EH (cell line): ENCODE measurements around the gene CSPG4.
"Not testable (repeated sequence)": the region's sequence is repeated elsewhere in the genome, so short reads cannot be mapped to it uniquely, and the experiment has no call there.

Experiments
- DNase-seq: peaks from one replicate; pipeline ENCODE4 v3.0.0-alpha.2; 2015; ENCODE audit warnings: low read depth

CSPG4 gene

DNA sequence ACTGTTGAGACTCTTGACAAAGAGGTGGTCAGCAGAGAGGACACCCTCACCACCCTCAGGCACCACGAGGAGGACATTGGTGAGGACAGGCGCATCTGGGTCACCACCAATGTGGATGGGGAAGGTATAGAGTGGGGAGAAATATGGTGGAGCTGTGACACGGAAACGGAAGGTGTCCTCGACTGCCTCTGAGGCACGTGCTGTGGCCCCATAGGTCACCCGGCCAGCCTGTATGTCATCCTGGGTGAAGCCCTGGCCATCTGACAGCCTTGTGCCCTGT lies 24.4 kb downstream of the CSPG4 start:
- no peak for DNase-seq

DNA sequence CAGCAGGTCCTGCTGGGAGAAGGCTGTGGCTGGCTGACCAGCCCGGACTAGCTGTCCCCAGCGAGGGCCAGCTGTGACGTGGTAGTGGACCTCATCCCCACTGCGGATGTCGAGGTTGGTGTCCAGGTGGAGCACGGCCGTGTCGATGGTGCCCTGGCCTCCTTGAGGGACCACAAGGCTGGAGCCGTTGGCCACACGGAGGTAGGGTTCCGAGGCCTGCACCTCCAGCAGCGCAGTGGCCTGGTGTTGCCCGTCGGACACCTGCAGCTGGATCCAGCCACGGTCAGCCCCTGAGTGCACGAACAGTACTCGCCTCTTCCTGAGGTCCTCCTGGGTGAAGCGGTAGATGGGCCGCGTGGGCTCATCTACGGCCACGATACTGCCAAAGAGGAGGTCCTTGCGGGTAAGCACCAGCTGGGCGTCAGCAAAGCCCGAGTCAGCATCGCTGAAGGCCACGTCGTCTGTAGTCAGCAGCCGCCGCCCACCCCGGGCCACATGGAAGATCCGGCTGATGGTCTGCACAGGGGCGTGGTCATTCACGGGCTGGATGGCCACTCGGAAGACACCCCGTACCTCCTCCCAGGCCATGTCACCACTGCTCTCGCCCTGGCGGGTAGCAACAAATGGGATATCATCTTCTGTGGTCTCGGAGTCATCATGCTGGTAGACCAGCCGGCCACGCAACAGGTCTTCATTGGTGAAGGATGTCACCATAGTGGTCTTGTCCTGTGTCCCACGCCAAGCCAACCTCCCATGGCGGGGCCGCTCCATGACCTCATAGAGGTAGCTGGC lies 25.0 kb downstream of the CSPG4 start:
- DNase-seq: no peak

DNA sequence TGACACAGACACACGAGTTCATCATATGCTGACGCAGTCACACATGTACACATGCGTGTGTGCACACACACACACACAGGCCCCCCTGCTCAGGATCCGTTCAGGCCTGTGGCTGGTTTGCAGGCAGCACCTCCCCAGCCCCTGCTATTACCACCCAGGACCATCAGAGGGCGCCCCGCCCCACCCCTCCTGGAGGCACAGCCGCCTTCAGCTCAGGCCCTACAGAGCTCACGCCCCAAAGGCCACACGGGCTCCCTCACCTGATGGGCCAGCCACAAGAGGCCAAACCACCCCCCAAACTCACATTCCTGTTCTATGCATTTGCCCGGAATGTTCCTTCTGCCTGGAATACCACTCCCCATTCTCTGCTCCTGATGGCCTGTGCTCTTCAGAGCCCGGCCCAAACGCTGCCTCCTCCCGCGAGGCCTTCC lies 26.4 kb downstream of the CSPG4 start:
- DNase-seq: peak; percentile 64

DNA sequence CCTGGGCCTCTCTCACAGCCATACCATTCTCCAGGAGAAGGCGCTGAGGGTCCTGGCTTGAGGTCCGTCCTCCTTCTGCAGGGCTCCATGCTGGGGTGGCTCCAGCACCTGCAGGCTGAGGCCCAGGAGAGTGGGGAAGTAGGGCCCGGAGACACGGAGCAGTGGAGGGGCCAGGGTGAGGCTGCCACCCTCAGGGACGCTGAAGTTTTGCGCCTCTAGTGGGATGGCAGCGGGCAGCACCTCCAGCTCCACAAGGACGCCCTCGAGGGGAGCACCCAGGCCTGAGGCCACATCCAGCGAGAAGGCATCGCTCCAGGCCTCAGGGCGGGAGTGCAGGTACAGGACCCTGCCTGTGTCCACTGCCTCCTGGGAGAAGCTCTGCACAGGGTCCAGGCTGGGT lies 27.5 kb downstream of the CSPG4 start:
- no peak for DNase-seq

DNA sequence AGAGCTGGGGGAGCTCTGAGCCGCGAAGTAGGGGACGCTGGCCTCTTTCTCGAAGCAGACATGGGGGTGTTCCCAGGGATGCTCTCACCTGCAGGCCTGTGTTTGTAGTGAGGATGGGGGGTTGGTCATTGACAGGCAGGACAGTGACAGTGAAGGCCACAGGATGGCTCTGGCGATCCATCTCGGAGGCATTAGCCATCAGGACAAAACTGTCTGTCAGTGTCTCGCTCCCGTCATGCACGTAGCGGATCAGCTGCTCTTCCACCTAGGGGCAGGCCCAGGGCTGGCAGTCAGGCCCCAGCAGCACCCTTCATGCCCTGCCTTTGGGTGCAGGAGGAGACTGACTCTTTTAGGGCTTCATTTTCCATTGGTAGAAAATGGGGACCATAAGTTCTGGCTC lies 28.0 kb downstream of the CSPG4 start:
- DNase-seq: no peak

DNA sequence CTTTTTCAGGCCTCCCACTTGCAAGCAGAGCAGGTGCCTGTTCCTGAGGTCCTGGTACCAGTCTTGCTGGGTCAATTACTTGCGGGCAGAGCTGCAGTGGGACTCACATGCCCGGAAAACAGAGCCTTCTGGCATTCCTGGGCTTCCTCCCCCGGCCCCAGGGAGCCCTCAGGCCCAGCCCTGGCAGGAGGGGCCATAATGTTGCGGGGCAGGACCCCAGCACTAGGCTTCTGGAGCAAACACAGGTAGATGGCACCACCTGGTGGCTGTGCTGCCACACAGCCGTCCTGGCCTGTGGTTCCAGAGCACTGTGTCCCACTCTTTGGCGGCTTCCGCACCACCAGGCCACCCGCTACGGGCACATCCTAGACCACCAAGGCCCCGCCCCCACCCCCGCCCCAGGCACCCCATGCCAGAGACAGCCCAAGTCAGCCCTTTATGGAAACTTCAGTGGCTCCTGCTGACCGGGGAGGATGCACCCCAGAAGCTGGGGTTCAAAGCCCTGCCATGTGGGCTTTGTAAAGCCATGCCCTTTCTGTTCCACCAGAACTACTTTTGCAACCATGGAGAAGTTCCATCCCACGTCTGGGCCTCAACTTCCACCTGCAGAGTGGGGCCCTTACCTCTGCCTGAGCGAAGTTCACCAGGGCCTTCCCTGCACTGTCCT lies 28.9 kb downstream of the CSPG4 start:
- DNase-seq: peak; percentile 58

DNA sequence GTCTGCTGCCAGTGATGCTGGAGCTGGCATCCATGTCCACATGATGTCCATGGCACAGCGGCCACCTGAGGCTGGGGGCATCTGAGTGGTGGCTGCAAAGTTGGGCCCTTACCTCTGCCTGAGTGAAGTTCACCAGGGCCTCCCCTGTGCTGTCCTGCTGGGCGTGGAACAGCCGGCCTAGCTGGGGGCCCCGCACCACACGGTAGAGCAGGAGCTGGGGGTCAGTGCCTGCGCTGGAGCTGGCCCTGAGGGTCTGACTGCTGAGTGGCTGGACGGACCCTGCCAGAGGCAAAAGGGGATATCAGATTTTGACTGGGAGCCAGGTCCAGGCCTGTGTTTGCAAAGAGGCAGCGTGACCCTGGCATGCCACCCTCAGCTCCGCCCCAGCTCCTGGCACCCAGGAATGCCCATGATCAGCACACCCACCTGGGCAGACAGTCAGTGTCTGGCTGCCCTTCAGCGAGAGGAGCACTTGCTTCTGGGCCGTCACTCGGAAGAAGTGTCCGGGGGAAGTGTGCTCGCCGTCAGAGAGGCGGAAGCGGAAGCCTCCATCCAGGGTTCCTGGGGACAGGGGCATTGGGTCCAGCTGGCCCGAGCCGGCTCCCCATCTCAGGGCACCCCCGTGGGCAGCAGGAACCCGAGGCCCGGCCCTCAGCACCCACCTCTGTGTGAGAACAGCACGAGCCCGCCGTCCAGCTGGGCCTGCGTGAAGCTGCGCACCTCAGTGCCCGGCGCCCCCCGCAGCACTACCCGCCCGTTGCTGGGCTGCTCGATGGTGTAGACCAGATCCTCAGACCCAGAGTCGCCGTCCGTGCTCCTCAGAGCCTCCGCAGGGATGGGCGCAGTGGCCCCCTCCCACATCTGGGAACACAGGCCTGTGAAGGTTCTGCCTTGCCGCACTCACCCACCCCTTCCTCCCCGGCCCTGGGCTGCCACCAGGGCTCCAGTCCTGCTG lies 30.2 kb downstream of the CSPG4 start:
- DNase-seq: no peak

DNA sequence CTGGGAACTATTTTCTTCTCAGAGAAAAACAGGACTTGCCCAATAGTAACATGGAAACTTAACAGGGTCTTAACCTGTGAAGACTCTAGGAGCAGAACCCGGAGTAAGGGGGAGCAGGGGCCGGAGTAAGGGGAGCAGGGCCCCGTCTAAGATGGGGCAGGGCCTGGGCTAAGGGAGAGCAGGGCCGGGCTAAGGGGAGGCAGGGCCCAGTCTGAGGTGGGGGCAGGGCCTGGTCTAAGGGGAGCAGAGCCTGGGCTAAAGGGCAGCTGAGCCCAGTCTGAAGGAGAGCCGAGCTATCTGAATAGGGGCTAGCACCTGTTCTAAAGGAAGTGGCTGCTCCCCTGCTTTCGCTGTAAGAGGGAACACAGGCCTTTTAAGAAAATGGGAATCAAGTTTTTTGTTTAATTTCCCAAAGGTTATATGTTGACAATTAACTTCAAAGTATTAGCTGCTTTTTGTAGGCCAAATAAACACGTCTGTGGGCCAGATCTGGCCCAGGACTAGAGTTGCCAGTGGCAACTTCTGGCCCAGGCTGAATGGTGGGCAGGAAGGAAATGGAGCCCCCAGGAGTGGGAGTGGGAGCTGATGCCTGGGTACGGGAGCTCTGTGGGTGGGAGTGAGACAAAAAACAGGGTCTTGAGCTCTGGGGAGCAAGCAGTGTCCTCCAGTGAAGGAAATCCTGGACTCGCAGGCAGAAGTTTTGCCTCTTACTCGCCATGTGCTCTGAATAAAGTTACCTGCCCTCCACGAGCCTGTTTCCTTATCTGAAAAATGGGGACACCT lies 32.5 kb downstream of the CSPG4 start:
- DNase-seq: no peak

DNA sequence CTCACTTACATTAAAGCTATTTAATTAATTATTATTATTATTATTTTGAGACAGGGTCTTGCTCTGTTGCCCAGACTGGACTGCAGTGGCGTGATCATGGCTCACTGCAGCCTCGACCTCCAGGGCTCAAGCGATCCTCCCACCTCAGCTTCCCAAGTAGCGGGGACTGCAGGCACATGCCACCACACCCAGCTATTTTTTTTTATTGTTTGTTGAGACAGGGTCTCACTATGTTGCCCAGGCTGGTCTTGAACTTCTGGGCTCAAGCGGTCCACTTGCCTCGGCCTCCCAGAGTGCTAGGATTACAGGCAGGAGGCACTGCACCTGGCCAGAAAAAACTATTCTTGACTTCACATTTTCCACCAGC lies 34.3 kb downstream of the CSPG4 start:
- DNase-seq: not testable (repeated sequence)

DNA sequence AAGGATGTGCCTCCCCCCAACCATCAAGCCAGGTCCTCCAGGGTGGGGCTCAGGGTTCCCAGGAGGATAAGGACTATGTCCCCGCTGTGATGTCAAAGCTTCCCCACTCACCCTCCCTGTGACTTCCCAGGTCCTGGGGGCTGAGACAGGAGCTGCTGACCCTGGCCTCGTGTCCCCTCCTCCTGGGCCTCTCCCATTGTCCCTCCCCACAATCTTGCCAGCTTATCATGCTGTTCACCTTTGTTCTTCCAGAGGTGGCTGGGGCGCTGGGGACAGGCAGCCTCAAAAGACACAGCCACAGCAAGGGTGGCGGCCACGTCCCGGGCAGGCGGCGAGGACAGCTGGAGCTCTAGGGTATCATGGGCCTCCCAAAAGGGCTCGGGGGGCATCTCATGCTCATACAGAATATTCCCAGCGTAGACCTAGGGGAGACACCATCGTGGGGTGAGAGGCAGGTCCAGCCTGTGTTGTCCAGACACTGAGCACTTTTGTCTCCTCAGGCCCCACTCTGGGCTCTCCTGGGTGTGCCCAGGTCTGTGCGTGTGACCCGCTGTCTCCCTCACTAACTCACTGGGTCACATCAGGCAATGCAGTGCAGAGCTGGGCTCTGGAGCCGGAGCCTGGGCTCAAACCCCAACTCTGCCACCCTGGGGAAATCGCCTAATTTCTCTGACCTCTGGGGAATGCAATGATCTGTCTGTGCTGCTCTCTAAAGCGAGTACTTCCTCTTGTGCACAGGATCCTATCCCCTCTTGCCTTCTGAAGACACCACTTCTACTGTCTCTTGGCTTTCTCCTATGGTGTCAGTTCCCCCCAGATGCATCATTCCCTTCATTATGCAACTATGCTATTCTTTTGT lies 35.0 kb downstream of the CSPG4 start:
- DNase-seq: no peak

DNA sequence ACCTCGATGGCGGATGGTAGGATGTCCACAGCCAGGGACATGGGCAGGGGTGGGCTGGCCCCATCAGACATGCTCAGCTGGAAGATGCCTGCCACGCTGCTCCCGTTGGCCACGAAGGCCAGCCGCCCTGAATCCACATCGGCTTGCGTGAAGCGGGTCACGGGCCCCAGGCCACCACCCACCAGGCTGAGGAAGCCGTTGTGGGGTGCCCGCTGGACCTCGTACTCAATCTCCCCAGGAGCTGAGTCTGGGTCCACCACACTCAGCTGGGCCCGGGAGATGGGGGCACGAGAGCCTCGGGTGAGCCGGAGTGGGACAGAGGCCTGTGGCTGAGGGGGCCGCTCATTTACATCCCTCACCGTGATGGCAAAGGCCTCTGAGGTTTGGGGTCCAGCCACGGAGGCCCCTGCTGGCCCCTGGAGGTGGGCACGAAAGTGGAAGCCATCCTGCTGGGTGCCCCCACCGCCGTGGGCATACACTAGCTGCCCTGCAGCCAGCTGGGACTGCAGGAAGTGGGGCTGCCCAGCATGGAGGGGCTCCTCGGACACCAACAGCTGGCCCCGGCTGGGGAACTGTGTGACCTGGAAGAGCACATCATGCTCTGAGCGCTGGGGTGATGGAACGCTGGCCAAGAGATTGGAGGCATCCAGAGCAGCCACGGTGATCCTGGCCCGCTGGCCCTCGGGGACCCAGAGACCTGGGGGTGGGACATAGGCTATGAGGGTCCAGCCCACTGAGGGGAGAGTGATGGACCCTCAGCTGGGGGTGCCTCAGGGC lies 35.8 kb downstream of the CSPG4 start:
- DNase-seq: no peak

DNA sequence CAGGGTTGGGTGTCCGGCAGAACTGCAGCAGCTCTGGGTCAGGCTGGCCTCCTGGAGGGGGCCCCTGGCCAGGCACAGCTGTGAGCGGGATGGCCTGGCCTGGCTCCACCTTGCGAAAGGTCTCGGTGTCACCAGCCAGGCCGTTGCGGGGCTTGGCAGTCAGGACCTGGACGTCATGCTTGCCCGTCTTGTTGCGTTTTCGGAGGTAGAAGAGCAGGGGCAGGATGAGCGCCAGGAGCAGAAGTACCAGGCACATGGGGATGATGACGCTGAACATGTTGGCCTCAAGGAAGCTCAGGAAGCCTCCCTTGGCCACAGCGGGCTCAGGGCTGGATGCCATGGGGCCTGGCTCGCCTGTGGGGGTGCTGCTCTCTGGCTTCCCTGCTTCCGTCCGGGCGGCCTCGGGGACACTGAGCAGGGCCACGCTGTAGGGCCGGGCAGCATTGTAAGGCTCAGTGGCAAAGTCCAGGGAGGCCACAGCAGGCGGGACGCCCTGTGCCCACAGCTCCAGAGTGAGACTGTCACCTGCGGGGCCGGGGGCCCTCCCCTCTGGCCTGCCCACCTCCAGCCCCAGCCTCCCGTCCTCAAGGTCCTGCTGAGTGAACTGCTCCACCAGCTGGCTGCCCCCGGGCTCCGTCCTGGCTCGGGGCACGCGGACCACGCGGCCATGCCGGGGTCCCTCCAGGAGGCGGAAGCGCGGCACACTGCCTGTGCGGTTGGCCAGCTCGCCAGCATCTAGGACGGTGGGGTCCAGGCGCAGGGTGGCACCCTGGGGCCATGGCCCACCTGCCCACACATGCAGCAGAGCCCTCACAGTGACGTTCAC lies 36.9 kb downstream of the CSPG4 start:
- no peak for DNase-seq

DNA sequence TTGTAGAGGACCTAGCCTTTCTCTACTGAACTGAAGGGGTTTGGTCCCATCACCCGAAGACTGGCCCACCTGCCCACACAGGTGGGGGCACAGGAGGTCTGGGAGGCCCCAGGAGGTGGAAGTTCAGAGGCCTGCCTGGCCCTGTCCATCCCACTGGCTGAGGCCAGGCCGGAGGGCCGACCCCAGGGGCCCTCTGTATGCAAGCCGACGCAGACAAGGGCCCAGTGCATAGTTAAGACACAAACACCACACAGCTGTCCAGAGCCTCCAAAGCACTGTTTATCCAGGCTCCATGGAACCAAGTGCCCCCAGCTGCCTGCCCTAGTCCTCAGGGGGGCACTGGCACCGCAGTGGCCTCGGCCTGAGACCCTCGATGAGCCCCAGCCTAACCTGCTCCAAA lies 38.3 kb downstream of the CSPG4 start:
- DNase-seq: no peak

DNA sequence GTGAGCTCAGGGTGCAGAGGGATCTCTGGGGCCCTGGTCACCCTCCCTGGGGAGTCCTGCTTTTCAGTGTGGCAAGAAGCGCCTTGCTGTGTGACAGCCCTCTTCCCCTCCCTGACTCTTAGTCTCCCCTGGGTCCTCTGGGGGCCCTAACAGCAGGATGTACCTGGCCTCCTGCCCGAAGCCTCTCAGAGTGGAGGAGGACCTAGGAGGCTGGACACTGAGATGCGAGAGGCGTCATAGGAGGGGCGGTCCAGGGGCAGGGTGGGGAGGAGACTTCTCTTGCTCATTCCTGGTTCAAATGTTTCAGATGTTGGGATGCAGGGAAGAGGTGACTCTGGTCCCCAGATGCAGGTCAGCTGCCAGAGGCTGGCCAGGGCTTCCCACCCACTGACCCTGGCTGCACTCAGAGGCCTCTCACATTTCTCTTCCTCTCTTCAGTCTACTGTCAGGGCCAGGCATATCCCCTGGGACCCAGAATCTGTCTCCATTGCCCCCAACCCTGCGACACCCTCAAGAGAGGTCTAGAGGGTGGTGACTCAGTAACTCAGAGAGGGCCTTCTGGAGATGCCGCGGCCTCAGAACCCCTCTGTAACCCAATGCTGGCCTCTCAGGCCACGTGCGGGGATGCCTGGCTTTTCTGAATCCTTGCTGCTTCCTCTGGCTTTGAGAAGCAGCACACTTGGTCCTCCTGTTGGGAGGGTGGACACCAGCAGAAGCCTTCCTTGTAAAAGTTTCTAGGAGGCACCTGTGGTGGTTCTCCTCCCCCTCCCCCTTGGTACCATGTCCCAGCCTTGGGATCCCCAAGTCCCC lies 39.0 kb downstream of the CSPG4 start:
- peak; percentile 91 for DNase-seq

DNA sequence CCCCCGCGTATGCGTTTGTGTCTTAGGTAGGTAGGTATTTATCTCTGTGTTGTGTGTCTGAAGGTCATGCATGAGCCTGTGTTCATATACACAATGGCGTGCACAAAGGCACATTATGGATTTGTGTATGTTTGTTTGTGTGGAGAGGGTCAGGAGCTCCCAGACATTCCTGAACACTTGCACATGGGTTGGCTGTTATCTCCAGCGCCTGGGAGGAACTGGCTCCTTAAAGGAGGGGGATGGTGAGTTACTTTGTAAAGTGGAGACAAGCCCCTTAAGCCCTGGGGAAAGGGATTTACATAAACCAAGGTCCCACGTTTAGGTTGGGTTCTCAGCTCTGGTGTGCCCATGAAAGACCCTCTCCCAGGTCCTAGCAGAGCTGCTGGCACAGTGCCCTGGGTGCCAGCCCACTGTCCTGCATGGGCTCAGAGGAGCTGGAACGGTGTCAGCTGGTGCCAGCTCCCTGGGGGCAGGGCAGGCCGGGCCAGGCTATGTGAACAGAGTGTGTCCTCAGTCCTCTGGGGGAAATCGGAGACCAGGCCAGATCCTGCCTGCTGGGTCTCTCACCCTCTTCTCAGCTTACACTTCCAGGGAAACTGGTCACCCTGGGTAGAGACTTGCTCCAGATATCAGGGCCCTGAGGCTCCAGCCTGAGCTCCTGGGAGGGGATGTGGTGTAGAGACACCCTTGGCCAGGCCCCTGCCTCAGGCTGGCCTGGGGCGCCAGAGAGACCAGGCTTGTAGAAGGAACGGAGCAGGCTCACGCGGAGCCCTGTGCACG lies 39.8 kb downstream of the CSPG4 start:
- peak; percentile 89 for DNase-seq

DNA sequence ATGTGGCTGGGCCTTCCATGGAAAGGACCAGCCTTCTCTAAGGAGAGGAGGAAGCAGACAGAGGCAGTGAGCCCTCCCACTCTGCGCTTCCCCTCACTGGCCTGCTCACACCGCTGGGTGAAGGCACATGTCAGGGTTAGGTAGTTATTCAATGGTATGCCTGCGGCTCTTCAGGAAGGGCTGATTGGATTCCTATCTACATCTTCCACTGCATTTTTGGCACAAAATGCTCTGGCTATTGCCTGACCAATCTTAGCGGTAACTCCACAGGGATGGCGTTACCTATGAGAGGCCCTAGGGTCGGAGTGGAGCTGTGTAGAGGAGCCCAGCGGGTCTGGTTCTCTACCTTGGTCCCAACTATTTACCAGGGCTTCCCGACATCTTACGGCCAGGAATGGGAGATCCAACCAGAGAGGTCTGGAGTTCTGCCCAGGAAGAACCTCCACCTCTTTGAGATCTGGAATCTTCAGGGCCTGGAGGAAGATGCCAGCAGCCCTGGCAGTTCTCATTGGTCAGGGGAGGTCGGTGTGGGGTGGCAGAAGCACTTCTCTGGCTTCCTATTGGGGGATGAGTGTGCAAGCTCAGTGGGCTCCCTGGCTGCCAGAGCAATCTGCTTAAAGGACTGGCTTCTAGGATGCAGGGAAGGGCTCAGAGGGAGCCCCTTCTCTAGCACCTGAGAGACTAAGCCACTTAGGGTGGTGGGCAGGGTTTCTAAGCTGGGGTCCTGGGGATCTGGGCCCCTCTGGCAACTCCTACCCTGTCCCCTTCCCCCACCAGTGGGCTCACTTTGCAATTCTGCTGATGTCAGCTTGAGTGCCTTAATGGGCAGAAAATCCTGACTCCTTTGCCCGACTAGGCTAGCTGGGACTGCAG lies 40.7 kb downstream of the CSPG4 start:
- peak; percentile 58 for DNase-seq

DNA sequence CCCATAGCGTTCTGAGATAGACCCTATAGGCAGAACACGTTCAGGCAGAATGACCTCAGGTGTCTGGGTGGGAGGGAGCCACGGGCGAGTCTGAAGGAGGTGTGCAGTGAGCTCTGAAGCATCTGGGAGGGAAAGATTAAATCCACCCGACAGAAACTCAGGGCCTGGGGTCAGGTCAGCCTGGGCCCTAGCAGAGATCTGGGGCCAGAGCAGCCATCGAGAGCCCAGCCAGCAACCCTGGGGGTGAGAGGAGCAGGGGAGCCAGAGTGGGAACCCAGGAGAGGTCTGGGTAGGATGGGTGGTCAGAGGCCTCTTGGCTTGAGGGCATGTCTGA lies 42.8 kb downstream of the CSPG4 start:
- DNase-seq: no peak
